Activated CD4-positive, CD25-positive, alpha-beta regulatory T cell (primary cell): ENCODE results near the gene HMCN2.
A peak's percentile ranks its signal among the peaks of the same experiment; 100 is the strongest.

Experiments used
- DNase-seq, 4 experiments: peaks; one replicate each; lab custom pipeline; 2025; lab: John Stamatoyannopoulos, UW

The HMCN2 gene

GRCh38 chr9:130265431-130266235, at the start of gene HMCN2:
TSS of gene HMCN2 (plus strand) at chr9:130265760. CDS start at chr9:130265879, 119 bp downstream.
- no peak for DNase-seq

GRCh38 chr9:130217838-130218237, 47.7 kb upstream of the HMCN2 start:
- DNase-seq, result no peak

- no peak for DNase-seq
Observed at GRCh38 chr9:130219661-130220096, 45.9 kb upstream of the HMCN2 start.

- DNase-seq, result no peak
Observed at GRCh38 chr9:130220352-130220751, 45.2 kb upstream of the HMCN2 start.

GRCh38 chr9:130222833-130223232, 42.7 kb upstream of the HMCN2 start:
- DNase-seq, result no peak

- DNase-seq, result no peak
Observed at GRCh38 chr9:130225071-130225470, 40.5 kb upstream of the HMCN2 start.

- DNase-seq, result no peak
Observed at GRCh38 chr9:130225586-130225985, 40.0 kb upstream of the HMCN2 start.

GRCh38 chr9:130226112-130226511, 39.4 kb upstream of the HMCN2 start:
- DNase-seq, result no peak

GRCh38 chr9:130227833-130228232, 37.7 kb upstream of the HMCN2 start:
- DNase-seq, result no peak

- DNase-seq, result no peak
Observed at GRCh38 chr9:130229759-130230158, 35.8 kb upstream of the HMCN2 start.

GRCh38 chr9:130230631-130231030, 34.9 kb upstream of the HMCN2 start:
- no peak for DNase-seq

- DNase-seq, result no peak
Observed at GRCh38 chr9:130232899-130233586, 32.5 kb upstream of the HMCN2 start.

- no peak for DNase-seq
Observed at GRCh38 chr9:130233587-130233945, 32.0 kb upstream of the HMCN2 start.

- DNase-seq, result no peak
Observed at GRCh38 chr9:130234340-130235260, 31.0 kb upstream of the HMCN2 start.

- DNase-seq, result peak; percentile 38 to 52 (median 48)
Observed at GRCh38 chr9:130235558-130236435, 29.8 kb upstream of the HMCN2 start.

- no peak for DNase-seq
Observed at GRCh38 chr9:130236436-130236985, 29.0 kb upstream of the HMCN2 start.

GRCh38 chr9:130237076-130237475, 28.5 kb upstream of the HMCN2 start:
- no peak for DNase-seq

- no peak for DNase-seq
Observed at GRCh38 chr9:130237763-130238524, 27.6 kb upstream of the HMCN2 start.

GRCh38 chr9:130239363-130239695, 26.2 kb upstream of the HMCN2 start:
- no peak for DNase-seq

- DNase-seq, result peak in 1 of 4 experiments; percentile 54
Observed at GRCh38 chr9:130239741-130240241, 25.8 kb upstream of the HMCN2 start.
